ENCODE measurements around the gene MMP20.

MMP20 gene

DNA sequence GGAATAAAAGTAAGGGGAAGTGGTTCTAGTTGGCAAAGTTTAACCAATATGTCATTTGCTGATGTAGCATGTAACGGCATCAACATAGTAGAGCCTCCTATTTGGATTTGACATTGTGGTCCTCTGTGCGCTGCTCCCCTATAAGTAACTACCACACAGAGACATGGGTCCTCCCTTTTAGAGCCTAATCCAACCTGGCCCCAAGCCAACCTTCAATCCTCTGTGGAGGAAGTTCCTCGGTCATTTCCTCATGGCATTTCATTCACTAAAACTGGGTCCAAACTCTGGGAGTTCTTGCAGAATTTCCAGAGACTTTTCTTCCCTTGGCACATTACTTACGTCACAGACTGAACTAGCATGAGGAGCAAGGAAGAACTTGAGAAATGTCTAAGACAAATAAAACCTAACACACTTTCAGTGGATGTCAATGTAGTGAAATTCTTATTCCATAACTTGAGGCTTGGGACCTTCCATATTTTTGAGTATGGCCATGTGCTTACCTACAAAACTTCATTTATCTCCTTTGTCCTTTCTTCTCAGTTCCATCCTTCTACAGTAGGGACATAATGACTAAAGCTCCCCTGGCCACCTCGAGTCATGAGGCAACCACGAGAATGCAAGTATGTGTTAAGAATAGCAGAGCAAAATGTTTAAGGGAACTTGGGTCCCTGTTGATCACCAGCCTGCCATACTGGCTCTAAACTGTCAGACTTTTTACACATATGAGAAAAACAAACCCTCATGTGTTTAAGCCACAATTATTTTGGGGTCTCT is 34.7 kb downstream of the MMP20 start:
- DNase-seq: no peak

DNA sequence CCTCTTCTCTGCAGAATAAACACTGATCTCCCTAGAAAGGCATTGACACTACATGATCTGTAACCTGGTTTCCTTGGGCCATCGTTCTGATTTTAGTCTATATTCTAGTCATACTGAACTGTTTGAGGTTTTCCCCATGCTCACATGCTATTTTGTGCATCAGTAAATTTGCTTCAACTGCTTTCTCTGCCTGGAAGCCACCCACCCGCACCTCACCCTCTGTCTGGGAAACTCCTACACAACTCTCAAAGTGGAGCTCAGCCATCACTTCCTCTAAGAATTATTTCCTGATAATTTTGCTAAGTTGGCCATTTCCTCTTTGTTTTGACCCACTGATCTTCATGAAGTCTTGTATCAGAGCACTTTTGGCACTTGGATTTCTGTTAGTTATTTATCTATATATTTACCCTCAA is 36.1 kb downstream of the MMP20 start:
- no peak for DNase-seq

DNA sequence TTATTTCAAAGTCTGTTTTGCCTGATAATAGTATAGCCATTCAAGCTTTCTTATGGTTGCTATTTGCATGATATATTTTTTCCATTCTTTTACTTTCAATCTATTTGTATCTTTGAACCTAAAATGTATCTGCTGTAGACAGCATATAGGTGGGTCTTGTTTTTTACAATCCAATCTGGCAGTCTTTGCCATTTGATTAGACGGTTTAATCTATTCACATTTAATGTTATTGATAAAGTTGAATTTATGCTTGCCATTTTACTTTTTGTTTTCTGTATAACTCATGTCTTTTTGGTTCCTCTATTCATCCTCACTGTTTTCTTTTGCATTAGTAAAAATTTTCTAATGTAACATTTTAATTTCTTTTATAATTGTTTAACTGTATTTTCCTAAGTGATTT is 37.4 kb downstream of the MMP20 start:
- DNase-seq: no peak

GRCh38 chr11:102583141-102583873 is 41.8 kb downstream of the MMP20 start:
- DNase-seq: no peak

DNA sequence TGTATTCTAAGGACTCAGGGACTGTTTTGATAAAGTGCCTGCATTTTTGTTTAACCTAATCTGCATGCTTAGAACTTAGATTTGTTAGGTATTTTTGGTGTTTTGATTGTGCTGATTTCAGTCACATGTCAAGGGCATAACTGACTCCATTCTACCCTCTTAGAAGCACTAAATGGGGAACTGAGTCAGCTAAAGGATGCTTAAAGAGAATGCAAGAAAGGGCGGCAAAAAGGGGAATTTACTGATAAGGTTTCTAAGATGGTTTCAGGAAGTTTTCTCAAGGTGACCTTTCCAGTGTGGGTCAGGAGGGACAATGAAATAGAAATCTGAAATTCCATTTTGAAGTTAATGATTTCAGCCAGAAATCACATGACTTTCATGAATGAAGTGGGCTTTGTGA is 43.0 kb downstream of the MMP20 start:
- DNase-seq: no peak

DNA sequence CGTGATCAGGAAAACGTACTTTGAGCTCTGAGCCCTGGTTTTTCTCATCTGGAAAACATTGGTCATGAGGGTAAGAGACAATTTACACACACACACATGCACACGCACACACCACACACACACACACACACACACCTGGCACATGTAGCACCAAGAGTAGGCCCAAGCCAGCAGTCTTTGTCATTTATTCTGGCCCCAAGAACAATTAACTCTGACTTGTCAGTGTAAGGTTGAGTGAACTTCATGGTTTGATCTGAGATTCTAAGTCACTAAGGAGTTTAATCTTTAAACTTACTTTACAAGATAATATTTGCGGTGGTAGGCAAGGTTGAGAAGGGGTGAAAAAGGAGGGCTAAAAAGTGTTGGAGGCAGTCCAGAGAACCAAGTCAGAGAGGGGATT is 44.1 kb downstream of the MMP20 start:
- DNase-seq: no peak

- DNase-seq: no peak
Observed at GRCh38 chr11:102580185-102580951, 44.8 kb downstream of the MMP20 start.

GRCh38 chr11:102577723-102578122 is 47.4 kb downstream of the MMP20 start:
- no peak for DNase-seq

- DNase-seq: no peak
Observed at GRCh38 chr11:102577182-102577581, 48.0 kb downstream of the MMP20 start.

- DNase-seq: no peak
Observed at GRCh38 chr11:102576350-102576749, 48.8 kb downstream of the MMP20 start.

DNA sequence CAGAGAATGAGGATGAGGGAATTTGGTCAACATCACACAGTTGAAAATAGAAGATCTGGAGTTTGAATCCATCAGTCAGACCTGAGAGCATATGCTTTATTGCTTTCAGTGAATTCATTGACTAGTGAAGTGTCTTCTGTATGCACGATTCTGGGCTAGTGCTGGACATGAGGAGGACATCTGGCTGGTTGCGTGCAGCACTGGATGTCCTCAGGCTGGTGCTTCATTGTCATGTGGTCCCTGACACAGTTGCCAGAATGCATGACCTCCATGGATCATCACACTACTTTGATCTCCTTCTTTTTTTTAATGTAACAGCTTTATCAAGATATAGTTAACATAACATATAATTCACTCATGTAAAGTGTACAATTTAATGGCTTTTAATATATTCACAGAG is 50.1 kb downstream of the MMP20 start:
- no peak for DNase-seq

GRCh38 chr11:102573851-102574250 is 51.3 kb downstream of the MMP20 start:
- DNase-seq: peak; percentile 18

GRCh38 chr11:102572554-102573220 is 52.4 kb downstream of the MMP20 start:
- DNase-seq: no peak

DNA sequence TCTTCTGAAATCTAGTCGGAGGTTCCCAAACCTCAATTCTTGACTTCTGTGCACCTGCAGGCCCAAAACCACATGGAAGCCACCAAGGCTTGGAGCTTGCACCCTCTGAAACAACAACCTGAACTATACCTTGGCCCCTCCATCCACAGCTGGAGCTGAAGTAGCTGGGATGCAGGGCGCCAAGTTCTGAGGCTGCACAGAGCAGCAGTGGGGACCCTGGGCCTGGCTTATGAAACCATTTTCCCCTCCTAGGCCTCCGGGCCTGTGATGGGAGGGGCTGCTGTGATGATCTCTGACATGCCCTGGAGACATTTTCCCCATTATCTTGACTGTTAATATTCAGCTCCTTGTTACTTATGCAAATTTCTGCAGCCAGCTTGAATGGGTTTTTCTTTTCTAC is 56.3 kb downstream of the MMP20 start:
- DNase-seq: no peak

- no peak for DNase-seq
Observed at GRCh38 chr11:102566112-102566511, 59.0 kb downstream of the MMP20 start.

DNA sequence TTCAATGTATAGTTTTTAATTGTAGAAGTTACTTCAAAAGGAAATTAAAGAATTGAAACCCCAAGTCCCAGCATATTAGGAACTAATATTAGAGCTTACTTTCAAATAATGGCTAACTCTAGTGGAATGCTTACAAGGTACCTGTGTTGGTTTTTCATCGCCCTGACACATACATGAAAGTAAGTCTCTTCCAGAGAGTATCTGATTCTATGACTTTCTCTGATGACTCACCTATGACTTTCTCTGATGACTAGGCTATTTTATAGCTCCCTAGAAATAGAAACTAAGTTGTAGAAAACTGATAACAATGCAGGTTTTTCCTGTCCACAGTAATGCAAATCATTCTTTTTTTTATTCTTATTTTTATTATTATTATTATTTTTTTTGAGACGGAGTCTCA is 61.0 kb downstream of the MMP20 start:
- DNase-seq: peak; percentile 71

DNA sequence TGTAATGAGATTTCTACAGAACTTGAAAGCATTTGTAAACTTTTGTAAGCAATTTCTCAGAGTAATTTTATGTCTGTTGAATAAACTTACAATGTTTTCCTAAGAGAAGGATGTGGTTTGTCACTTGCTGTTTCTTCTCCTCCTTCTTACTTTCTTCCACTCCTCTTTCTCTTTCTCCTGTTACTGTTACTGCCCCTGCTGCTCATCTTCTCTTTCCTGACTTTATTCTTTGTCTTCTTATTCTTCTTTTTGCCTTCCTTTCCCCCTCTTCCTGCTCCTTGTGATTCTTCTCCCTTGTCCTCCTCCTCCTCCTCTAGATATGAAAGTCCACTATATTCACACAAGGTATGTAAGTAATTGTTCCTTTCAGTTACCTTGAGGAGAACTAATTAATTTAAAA is 63.5 kb downstream of the MMP20 start:
- no peak for DNase-seq

DNA sequence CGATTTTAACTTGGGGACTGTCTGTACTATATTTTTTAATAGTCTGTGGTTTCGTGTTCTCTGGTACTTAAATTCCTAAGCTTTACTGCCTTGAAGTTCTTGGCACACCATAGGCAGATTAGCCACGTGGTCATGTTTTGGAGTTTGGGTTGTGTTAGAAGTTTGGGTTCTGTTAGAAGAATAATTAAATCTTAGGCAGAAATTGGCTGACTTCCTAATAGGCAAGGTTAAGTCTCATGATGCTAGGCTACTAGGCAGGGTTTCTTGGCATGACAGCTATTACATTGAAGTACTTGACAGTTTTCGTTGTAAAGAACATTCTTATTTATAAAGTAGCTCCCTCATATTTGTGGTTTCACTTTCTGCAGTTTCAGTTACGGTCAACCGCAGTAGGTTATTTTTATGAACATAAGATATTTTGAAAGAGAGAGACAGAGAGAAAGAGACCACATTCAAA is 64.5 kb downstream of the MMP20 start:
- DNase-seq: peak; percentile 69

- no peak for DNase-seq
Observed at GRCh38 chr11:102559839-102560238, 65.3 kb downstream of the MMP20 start.

DNA sequence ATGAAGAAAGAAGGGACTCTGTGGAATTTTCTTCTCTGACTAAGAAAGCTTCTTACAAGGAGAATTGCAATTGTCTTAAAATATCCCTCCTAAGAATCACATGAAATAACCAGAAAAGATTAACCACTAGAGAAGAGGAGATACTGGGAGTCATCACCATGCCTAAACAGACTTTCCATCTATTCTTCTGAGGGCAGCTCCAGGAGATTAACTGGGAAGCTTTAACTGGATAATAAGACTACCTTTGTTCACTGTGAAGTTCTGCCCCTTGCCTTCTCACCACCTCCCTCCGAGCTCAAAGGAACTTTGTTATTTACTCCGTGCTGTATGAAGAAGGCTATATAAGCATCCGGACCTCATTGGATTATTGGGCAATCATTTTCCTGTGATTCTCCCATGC is 70.0 kb downstream of the MMP20 start:
- DNase-seq: no peak

DNA sequence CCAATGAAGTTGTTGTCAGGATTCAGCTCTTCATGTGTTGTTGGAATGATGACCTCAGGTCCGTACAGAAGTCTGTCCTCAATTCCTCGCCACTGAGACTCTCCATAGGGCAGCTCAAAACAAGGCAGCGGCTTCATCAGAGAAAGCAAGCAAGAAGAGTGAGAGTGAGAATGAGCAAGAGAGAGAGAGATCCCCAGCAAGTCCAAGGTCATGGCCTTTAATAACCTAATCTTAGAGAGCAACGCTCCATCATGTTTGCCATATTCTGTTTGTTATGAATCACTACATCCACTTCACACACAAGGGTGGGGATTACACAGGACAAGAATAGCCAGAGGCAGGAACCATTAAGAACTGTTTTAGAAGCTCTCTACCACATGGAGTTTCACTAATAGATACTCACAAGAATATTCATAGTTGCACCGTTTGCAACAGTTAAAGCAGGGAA is 71.3 kb downstream of the MMP20 start:
- no peak for DNase-seq

- peak; percentile 48 for DNase-seq
Observed at GRCh38 chr11:102552447-102553194, 72.5 kb downstream of the MMP20 start.

Data from fibroblast of skin of right quadriceps (primary cell).